Mammary microvascular endothelial cell (primary cell): ENCODE results near the gene ADGRF4. TPM values are rescaled to one million over a fixed set of nuclear protein-coding genes. Genes with fewer than 3 reads are reported as not detected.

Experiments
- total RNA-seq: library from RNA; depleted of rRNA; stranded (reverse); fragments of >200 nt; gene quantifications from 2 replicates; pipeline ENCODE4 v1.2.3, GENCODE V29; 2015

The ADGRF4 gene, protein sequence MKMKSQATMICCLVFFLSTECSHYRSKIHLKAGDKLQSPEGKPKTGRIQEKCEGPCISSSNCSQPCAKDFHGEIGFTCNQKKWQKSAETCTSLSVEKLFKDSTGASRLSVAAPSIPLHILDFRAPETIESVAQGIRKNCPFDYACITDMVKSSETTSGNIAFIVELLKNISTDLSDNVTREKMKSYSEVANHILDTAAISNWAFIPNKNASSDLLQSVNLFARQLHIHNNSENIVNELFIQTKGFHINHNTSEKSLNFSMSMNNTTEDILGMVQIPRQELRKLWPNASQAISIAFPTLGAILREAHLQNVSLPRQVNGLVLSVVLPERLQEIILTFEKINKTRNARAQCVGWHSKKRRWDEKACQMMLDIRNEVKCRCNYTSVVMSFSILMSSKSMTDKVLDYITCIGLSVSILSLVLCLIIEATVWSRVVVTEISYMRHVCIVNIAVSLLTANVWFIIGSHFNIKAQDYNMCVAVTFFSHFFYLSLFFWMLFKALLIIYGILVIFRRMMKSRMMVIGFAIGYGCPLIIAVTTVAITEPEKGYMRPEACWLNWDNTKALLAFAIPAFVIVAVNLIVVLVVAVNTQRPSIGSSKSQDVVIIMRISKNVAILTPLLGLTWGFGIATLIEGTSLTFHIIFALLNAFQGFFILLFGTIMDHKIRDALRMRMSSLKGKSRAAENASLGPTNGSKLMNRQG
- under 0.01 TPM in 1 of 2 replicates, not detected in the other for total RNA-seq

DNA sequence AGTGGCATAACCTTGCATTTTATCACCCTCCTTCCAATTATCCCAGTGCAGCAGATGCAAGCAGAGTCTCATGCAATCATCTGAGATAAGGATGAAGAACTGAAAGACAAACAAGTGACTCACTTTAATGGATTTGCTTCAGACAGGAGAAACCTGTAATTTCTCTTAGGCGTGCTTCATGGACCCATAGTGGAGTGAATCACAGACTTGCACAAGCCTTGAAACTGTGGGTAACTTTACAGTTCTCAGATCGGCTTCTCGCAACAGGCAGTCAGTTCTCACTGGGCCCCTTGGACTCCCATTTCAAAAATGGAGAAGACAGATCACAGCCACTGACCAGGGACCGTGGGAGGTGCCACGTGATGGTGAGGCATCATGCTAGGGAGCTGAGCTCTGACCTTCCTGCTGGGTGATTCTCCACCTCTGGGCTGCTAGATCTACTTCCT, at the start of gene ADGRF4:
Gene ADGRF4, plus strand, starts transcription at position 239 of the 446 bp plus-strand sequence. CDS start 8,666 bp downstream, outside the sequence.

Other genes starting within 250 kb of the ADGRF4 start
- 21.8 and 26.2 TPM in 2 replicates for gene CD2AP, start 220.8 kb upstream of the ADGRF4 start, total RNA-seq
- not detected in 2 replicates for gene OPN5, start 83.5 kb downstream of the ADGRF4 start, total RNA-seq